CD4-positive, alpha-beta T cell (primary cell): ENCODE measurements around the gene SPINT1. TPM values are rescaled to one million over a fixed set of nuclear protein-coding genes. Genes with fewer than 3 reads are reported as not detected.

ENCODE experiments used
- ATAC-seq: fragments of 200-7000 bp; cut with Tn5 transposase; one replicate; pipeline ENCODE4 v1.10.0; 2022; ENCODE audit warnings: mild to moderate bottlenecking; ENCODE audit not compliant: poor library complexity
- CTCF ChIA-PET: fragments of 350-600 bp; sonication (Branson Sonifier 250); formaldehyde crosslinking; loops from one replicate; lab custom pipeline; 2021; ENCODE audit warnings: antibody characterized with exemption, inconsistent platforms; lab: Charles Lee
- POLR2A ChIA-PET: fragments of 350-600 bp; sonication (Branson Sonifier 250); formaldehyde crosslinking; loops from one replicate; lab custom pipeline; 2021; ENCODE audit warnings: antibody characterized with exemption, inconsistent platforms; lab: Charles Lee
- DNase-seq, 14 experiments: peaks; one replicate each; pipeline ENCODE4 v3.0.0-alpha.2; 2013 to 2020; ENCODE audit warnings: mixed read lengths in 2 of 14
- H3K27ac ChIP-seq, 2 donors: one replicate each; pipeline versions ENCODE4 v1.5.1 to v1.7.0; 2013; ENCODE audit warnings: low read length in 2 of 2, low read depth in 1 of 2, mild to moderate bottlenecking in 1 of 2
- H3K27me3 ChIP-seq, 2 experiments: 1 replicate in 1 of 2; 2 replicates in 1 of 2; pipeline versions ENCODE4 v1.6.1 to v1.7.0; 2013; ENCODE audit warnings: low read length in 2 of 2, control low read depth in 1 of 2, mild to moderate bottlenecking in 1 of 2, moderate library complexity in 1 of 2; ENCODE audit not compliant: insufficient read depth in 2 of 2, control insufficient read depth in 1 of 2
- H3K36me3 ChIP-seq: one replicate; pipeline ENCODE4 v1.6.1; 2013; ENCODE audit warnings: low read length, control low read depth; ENCODE audit not compliant: insufficient read depth
- H3K4me1 ChIP-seq: one replicate; pipeline ENCODE4 v1.6.1; 2013; ENCODE audit warnings: low read length, control low read depth; ENCODE audit not compliant: insufficient read depth
- H3K4me3 ChIP-seq: one replicate; pipeline ENCODE4 v1.5.1; 2013; ENCODE audit warnings: mild to moderate bottlenecking, low read length, moderate library complexity
- H3K9me3 ChIP-seq, 2 experiments: 1 replicate in 1 of 2; 2 replicates in 1 of 2; pipeline versions ENCODE4 v1.6.1 to v1.7.0; 2013; ENCODE audit warnings: low read length in 2 of 2, mild to moderate bottlenecking in 2 of 2, control low read depth in 1 of 2, moderate library complexity in 1 of 2; ENCODE audit not compliant: control insufficient read depth in 1 of 2, insufficient read depth in 1 of 2
- H3K27ac Mint-ChIP-seq: one replicate; pipeline ENCODE4 v1.8.0; 2020; ENCODE audit warnings: mixed read lengths
- H3K27me3 Mint-ChIP-seq: one replicate; pipeline ENCODE4 v1.8.0; 2021; ENCODE audit warnings: mixed read lengths
- H3K36me3 Mint-ChIP-seq: one replicate; pipeline ENCODE4 v1.8.0; 2021; ENCODE audit warnings: low read depth, mixed read lengths
- H3K4me1 Mint-ChIP-seq: one replicate; pipeline ENCODE4 v1.8.0; 2021; ENCODE audit warnings: low read depth, mixed read lengths
- H3K4me3 Mint-ChIP-seq: one replicate; pipeline ENCODE4 v1.8.0; 2020; ENCODE audit warnings: mild to moderate bottlenecking, mixed read lengths
- H3K9me3 Mint-ChIP-seq: one replicate; pipeline ENCODE4 v1.8.0; 2020; ENCODE audit warnings: mixed read lengths
- intact Hi-C, 2 experiments: fragments of 100-400 bp; cut with DNase I in 1 of 2; cut with micrococcal nuclease in 1 of 2; formaldehyde crosslinking; loops; one replicate each; pipeline versions ENCODE4 v1.15.1 to v1.9.0; 2023 to 2025; cut with DNase I, micrococcal nuclease
- total RNA-seq, 174 experiments: library from RNA in 2 of 174; stranded (reverse) in 2 of 174; gene quantifications; one replicate each; pipeline ENCODE4 v1.2.3 and lab custom pipeline; 2021 to 2026
- TF ChIP-seq, protein P1 (sequence below): fragments of 200-600 bp; IDR thresholded peaks from one replicate; pipeline ENCODE4 v1.8.0; 2022; ENCODE audit warnings: antibody characterized with exemption, mild to moderate bottlenecking

SPINT1 gene
- total RNA-seq, 2 experiments from 2014 or later, result 1.0 to 1.6 TPM

- ChIA-PET CTCF (interaction anchor here (1.0 to 1.2 kb wide), 2 partner anchors 15 to 20 kb away, joined by 4 to 6 read pairs; partner anchors contain the start of gene VPS18), POLR2A (interaction anchor here (1.3 kb wide), 1 partner anchor 15 kb away, joined by 4 read pairs; the partner anchor contains the start of gene VPS18)
- ATAC-seq (no peak), DNase-seq (peak in 2 of 14 experiments; percentile 54 to 59)
- H3K4me1 Mint-ChIP-seq, result peaks cover 5% of the 10 kb centered on the region
- Histone ChIP-seq H3K27ac (no peak overlapping the region), H3K9me3 (no peaks in the 10 kb centered on the region), H3K36me3 (no peaks in the 10 kb centered on the region), H3K27me3 (no peaks in the 10 kb centered on the region), H3K4me1 (peaks cover 3% of the 10 kb centered on the region), H3K4me3 (no peak overlapping the region)
- no peak overlapping the region for H3K27ac Mint-ChIP-seq
- H3K9me3 Mint-ChIP-seq, result no peaks in the 10 kb centered on the region
- intact Hi-C loops, result no loop called here
- H3K4me3 Mint-ChIP-seq, result peak overlapping the region; percentile 20
- no peaks in the 10 kb centered on the region for H3K36me3 Mint-ChIP-seq
- TF ChIP-seq, protein P1, sequence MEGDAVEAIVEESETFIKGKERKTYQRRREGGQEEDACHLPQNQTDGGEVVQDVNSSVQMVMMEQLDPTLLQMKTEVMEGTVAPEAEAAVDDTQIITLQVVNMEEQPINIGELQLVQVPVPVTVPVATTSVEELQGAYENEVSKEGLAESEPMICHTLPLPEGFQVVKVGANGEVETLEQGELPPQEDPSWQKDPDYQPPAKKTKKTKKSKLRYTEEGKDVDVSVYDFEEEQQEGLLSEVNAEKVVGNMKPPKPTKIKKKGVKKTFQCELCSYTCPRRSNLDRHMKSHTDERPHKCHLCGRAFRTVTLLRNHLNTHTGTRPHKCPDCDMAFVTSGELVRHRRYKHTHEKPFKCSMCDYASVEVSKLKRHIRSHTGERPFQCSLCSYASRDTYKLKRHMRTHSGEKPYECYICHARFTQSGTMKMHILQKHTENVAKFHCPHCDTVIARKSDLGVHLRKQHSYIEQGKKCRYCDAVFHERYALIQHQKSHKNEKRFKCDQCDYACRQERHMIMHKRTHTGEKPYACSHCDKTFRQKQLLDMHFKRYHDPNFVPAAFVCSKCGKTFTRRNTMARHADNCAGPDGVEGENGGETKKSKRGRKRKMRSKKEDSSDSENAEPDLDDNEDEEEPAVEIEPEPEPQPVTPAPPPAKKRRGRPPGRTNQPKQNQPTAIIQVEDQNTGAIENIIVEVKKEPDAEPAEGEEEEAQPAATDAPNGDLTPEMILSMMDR, result no peak
- H3K27me3 Mint-ChIP-seq, result no peaks in the 10 kb centered on the region
Observed at GRCh38 chr15:40878785-40879184, 34.9 kb downstream of the SPINT1 start.

DNA sequence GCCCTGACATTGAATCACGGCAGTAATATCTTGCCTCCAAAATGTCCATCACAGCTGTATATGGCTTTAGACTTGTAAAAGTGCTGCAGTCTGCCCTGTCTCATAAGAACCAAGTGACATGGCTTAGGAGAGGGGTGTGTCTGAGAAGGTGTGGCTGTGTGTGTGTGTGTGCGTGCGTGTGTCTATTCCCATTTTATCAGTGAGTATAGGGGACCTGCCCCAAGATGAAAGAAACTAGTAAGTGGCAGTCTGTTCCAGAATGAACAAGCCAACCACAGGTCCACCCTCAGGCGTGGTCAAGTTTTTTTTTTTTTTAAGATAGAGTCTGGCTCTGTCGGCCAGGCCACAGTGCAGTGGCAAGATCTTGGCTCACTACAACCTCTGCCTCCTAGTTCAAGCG lies 35.8 kb downstream of the SPINT1 start:
- Mint-ChIP-seq H3K4me1 (peaks cover 4% of the 10 kb centered on the region), H3K4me3 (no peak overlapping the region), H3K27ac (no peak overlapping the region), H3K9me3 (no peaks in the 10 kb centered on the region), H3K27me3 (no peaks in the 10 kb centered on the region), H3K36me3 (no peaks in the 10 kb centered on the region)
- TF ChIP-seq, protein P1, result no peak
- no peak overlapping the region for H3K27ac ChIP-seq
- intact Hi-C loops, result no loop called here
- ChIA-PET CTCF (interaction anchor here (1.4 kb wide), 1 partner anchor 21 kb away, joined by 6 read pairs; no protein-coding TSS in a partner anchor), POLR2A (interaction anchor here (1.3 kb wide), 1 partner anchor 14 kb away, joined by 4 read pairs; the partner anchor contains the start of gene VPS18)
- DNase-seq, result no peak
- no peak overlapping the region for H3K4me3 ChIP-seq
- H3K36me3 ChIP-seq, result no peaks in the 10 kb centered on the region
- H3K27me3 ChIP-seq, result no peaks in the 10 kb centered on the region
- H3K4me1 ChIP-seq, result peaks cover 8% of the 10 kb centered on the region
- H3K9me3 ChIP-seq, result no peaks in the 10 kb centered on the region
- ATAC-seq, result no peak

DNA sequence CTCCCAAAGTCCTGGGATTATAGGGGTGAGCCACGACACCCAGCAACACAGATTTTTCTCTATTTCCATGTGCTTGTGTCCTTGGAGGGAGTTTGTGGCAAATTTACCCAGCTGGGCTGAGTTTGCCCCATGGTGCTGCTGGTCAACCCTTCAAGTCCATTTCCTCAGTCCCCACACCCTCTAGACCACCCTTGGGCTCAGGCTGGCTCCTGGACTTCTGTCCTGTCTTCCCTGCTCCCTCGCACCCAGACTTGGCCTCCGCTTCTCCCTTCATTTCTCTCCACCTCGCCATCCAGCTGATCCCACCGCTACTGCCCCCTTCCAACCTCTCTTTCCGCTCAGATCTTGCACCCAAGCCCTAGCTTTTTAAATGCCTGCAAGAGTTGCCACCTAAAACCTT lies 37.5 kb downstream of the SPINT1 start:
- no peak overlapping the region for H3K27ac Mint-ChIP-seq
- ATAC-seq, result no peak
- H3K36me3 ChIP-seq, result no peaks in the 10 kb centered on the region
- DNase-seq, result no peak
- no peak overlapping the region for H3K27ac ChIP-seq
- H3K9me3 ChIP-seq, result no peaks in the 10 kb centered on the region
- peaks cover 4% of the 10 kb centered on the region for H3K27me3 Mint-ChIP-seq
- no peak overlapping the region for H3K4me3 ChIP-seq
- H3K4me1 Mint-ChIP-seq, result peaks cover 10% of the 10 kb centered on the region
- intact Hi-C loops, result no loop called here
- ChIA-PET POLR2A (no interaction called here), CTCF (interaction anchor here (1.4 to 2.0 kb wide), 2 partner anchors 13 to 24 kb away, joined by 3 to 10 read pairs; partner anchors contain the start of gene VPS18)
- no peaks in the 10 kb centered on the region for H3K27me3 ChIP-seq
- H3K4me3 Mint-ChIP-seq, result no peak overlapping the region
- TF ChIP-seq, protein P1, result no peak
- no peaks in the 10 kb centered on the region for H3K9me3 Mint-ChIP-seq
- H3K36me3 Mint-ChIP-seq, result no peaks in the 10 kb centered on the region
- peaks cover 8% of the 10 kb centered on the region for H3K4me1 ChIP-seq
